HG03469 (cell line): ENCODE data around the gene TMEM204.

Experiments used
- ATAC-seq: cut with Tn5 transposase; IDR thresholded peaks from one replicate; pipeline ENCODE4 v1.9.1; 2021; ENCODE audit warnings: mild to moderate bottlenecking, moderate library complexity, moderate number of reproducible peaks; ENCODE audit not compliant: unreplicated experiment

TMEM204 gene

GRCh38 chr16:1518626-1519135 lies 14.8 kb upstream of the TMEM204 start:
- ATAC-seq: no peak

- ATAC-seq: no peak
Observed at GRCh38 chr16:1519831-1520230, 13.6 kb upstream of the TMEM204 start.

GRCh38 chr16:1520461-1520860 lies 13.0 kb upstream of the TMEM204 start:
- ATAC-seq: no peak

GRCh38 chr16:1523581-1524245 lies 9.8 kb upstream of the TMEM204 start:
- no peak for ATAC-seq

GRCh38 chr16:1524366-1524765 lies 9.1 kb upstream of the TMEM204 start:
- no peak for ATAC-seq

GRCh38 chr16:1525871-1526607 lies 7.4 kb upstream of the TMEM204 start:
- ATAC-seq: no peak

GRCh38 chr16:1526608-1527555 lies 6.6 kb upstream of the TMEM204 start:
- ATAC-seq: no peak

- no peak for ATAC-seq
Observed at GRCh38 chr16:1527836-1528811, 5.3 kb upstream of the TMEM204 start.

- ATAC-seq: no peak
Observed at GRCh38 chr16:1528921-1529537, 4.4 kb upstream of the TMEM204 start.

- no peak for ATAC-seq
Observed at GRCh38 chr16:1530349-1530882, 3.0 kb upstream of the TMEM204 start.

GRCh38 chr16:1530883-1531637 lies 2.4 kb upstream of the TMEM204 start:
- no peak for ATAC-seq

- no peak for ATAC-seq
Observed at GRCh38 chr16:1531638-1531910, 1.9 kb upstream of the TMEM204 start.

GRCh38 chr16:1532081-1532760 lies 1.2 kb upstream of the TMEM204 start:
- no peak for ATAC-seq

- no peak for ATAC-seq
Observed at GRCh38 chr16:1532771-1533170, 695 bp upstream of the TMEM204 start.

GRCh38 chr16:1534021-1535020 lies 855 bp downstream of the TMEM204 start:
- ATAC-seq: no peak

- ATAC-seq: no peak
Observed at GRCh38 chr16:1535391-1536291, 2.2 kb downstream of the TMEM204 start.
